Osteocyte (in vitro differentiated cells): ENCODE results near the gene CACNG7. TPM values are rescaled to one million over a fixed set of nuclear protein-coding genes. Genes with fewer than 3 reads are reported as not detected.

Experiments
- DNase-seq: peaks from one replicate; pipeline ENCODE4 v3.0.0; 2021; ENCODE audit warnings: mixed read lengths; ENCODE audit not compliant: unreplicated experiment; ENCODE audit errors: extremely low spot score
- H3K27ac Mint-ChIP-seq: one replicate; pipeline ENCODE4 v1.8.0; 2021; ENCODE audit warnings: mild to moderate bottlenecking, mixed read lengths; ENCODE audit not compliant: unreplicated experiment
- H3K27me3 Mint-ChIP-seq: one replicate; pipeline ENCODE4 v1.8.0; 2021; ENCODE audit warnings: mixed read lengths; ENCODE audit not compliant: unreplicated experiment
- H3K36me3 Mint-ChIP-seq: one replicate; pipeline ENCODE4 v1.8.0; 2021; ENCODE audit warnings: mixed read lengths; ENCODE audit not compliant: unreplicated experiment
- H3K4me1 Mint-ChIP-seq: one replicate; pipeline ENCODE4 v1.8.0; 2021; ENCODE audit warnings: mixed read lengths; ENCODE audit not compliant: unreplicated experiment
- H3K4me3 Mint-ChIP-seq: one replicate; pipeline ENCODE4 v1.8.0; 2021; ENCODE audit warnings: mild to moderate bottlenecking, moderate library complexity, mixed read lengths; ENCODE audit not compliant: unreplicated experiment
- H3K9me3 Mint-ChIP-seq: one replicate; pipeline ENCODE4 v1.8.0; 2021; ENCODE audit warnings: mixed read lengths; ENCODE audit not compliant: unreplicated experiment
- total RNA-seq: library from RNA; stranded (reverse); gene quantifications from 2 replicates; pipeline ENCODE4 v1.2.1, GENCODE V29; 2021
- TF ChIP-seq, protein P1 (sequence below): fragments of 200-600 bp; sonication (generic); IDR thresholded peaks from 2 replicates; pipeline ENCODE4 v1.5.0; 2021; ENCODE audit warnings: antibody characterized with exemption, mild to moderate bottlenecking, moderate library complexity

The CACNG7 gene
- total RNA-seq, 1 donor from 2014 or later, result not detected

- H3K9me3 Mint-ChIP-seq, result no peaks in the 10 kb centered on the region
- no peak overlapping the region for H3K27ac Mint-ChIP-seq
- H3K36me3 Mint-ChIP-seq, result peaks cover 2% of the 10 kb centered on the region
- H3K4me3 Mint-ChIP-seq, result no peak overlapping the region
- H3K27me3 Mint-ChIP-seq, result no peaks in the 10 kb centered on the region
- H3K4me1 Mint-ChIP-seq, result no peaks in the 10 kb centered on the region
- no peak for DNase-seq
- TF ChIP-seq, protein P1, sequence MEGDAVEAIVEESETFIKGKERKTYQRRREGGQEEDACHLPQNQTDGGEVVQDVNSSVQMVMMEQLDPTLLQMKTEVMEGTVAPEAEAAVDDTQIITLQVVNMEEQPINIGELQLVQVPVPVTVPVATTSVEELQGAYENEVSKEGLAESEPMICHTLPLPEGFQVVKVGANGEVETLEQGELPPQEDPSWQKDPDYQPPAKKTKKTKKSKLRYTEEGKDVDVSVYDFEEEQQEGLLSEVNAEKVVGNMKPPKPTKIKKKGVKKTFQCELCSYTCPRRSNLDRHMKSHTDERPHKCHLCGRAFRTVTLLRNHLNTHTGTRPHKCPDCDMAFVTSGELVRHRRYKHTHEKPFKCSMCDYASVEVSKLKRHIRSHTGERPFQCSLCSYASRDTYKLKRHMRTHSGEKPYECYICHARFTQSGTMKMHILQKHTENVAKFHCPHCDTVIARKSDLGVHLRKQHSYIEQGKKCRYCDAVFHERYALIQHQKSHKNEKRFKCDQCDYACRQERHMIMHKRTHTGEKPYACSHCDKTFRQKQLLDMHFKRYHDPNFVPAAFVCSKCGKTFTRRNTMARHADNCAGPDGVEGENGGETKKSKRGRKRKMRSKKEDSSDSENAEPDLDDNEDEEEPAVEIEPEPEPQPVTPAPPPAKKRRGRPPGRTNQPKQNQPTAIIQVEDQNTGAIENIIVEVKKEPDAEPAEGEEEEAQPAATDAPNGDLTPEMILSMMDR, result no peak
Observed at GRCh38 chr19:53917356-53917755, 8.3 kb downstream of the CACNG7 start.

DNA sequence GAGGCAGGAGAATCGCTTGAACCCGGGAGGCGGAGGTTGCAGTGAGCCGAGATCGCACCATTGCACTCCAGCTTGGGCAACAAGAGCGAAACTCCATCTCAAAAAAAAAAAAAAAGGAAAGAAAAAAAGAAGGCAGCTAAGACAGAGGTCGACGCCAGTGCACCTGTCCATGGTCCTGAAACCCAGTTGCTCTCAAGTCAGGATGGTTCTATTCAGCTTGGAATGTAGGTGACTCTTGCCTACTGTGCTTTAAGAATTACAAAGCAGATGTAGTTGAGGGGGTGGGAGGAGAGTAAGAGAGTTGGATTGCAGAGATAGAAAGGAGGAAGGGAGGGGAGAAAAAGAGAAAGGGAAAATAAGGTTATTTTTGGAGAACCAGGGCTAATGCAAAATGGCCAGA, 18.7 kb downstream of the CACNG7 start:
- H3K27me3 Mint-ChIP-seq, result no peaks in the 10 kb centered on the region
- no peak for DNase-seq
- TF ChIP-seq, protein P1, result no peak
- H3K36me3 Mint-ChIP-seq, result no peaks in the 10 kb centered on the region
- no peaks in the 10 kb centered on the region for H3K4me1 Mint-ChIP-seq
- H3K27ac Mint-ChIP-seq, result no peak overlapping the region
- H3K4me3 Mint-ChIP-seq, result no peak overlapping the region
- H3K9me3 Mint-ChIP-seq, result peaks cover 10% of the 10 kb centered on the region

DNA sequence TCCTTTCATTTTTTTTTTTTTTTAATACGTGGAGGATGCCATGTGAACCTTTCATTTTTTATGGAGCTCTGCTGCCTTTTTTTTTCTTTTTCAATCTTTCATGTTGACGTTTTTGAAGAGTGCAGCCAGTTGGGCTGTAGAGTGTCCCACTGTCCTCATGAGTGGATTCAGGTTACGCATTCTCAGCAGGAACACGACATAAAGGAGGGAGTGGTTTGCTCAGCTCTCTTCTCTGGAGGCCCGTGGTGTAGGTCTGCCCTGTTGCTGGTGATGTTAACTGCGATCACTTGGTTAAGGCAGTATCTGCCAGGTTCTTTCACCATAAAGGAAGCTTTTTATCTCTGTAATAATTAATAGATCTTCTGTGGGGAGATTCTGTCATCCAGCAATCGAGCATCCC, 27.0 kb downstream of the CACNG7 start:
- Mint-ChIP-seq H3K4me3 (no peak overlapping the region), H3K4me1 (no peaks in the 10 kb centered on the region), H3K27ac (no peak overlapping the region), H3K9me3 (peaks cover 4% of the 10 kb centered on the region), H3K27me3 (no peaks in the 10 kb centered on the region), H3K36me3 (no peaks in the 10 kb centered on the region)
- TF ChIP-seq, protein P1, result no peak
- no peak for DNase-seq

GRCh38 chr19:53942001-53942786, 33.1 kb downstream of the CACNG7 start:
- Mint-ChIP-seq H3K27ac (no peak overlapping the region), H3K36me3 (no peaks in the 10 kb centered on the region), H3K27me3 (peaks cover 19% of the 10 kb centered on the region), H3K4me1 (no peaks in the 10 kb centered on the region), H3K9me3 (no peaks in the 10 kb centered on the region), H3K4me3 (no peak overlapping the region)
- TF ChIP-seq, protein P1, result no peak
- DNase-seq, result no peak

DNA sequence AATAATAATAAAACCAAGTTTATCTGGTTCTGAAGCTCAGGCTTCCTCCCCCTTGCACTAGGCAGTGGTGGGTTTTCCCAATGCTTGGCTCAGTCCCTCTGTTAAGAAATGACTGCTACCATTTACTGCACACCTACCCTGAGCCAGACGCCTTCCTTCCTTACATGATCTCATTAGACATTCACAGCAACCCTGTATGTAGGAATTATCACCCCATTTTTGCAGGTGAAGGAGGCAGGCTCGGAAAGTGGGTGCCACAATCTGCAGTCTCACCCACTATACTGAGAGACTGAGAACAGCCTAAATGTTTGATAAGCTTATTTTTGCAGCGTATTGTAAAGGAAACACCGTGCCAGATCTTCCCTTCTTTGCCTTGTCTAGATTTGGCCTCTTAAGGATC, 35.3 kb downstream of the CACNG7 start:
- Mint-ChIP-seq H3K9me3 (no peaks in the 10 kb centered on the region), H3K36me3 (no peaks in the 10 kb centered on the region), H3K4me1 (no peaks in the 10 kb centered on the region), H3K4me3 (no peak overlapping the region), H3K27me3 (peaks cover 19% of the 10 kb centered on the region), H3K27ac (no peak overlapping the region)
- no peak for DNase-seq
- TF ChIP-seq, protein P1, result no peak
